ENCODE results near the gene SGSM2.

SGSM2 gene

DNA sequence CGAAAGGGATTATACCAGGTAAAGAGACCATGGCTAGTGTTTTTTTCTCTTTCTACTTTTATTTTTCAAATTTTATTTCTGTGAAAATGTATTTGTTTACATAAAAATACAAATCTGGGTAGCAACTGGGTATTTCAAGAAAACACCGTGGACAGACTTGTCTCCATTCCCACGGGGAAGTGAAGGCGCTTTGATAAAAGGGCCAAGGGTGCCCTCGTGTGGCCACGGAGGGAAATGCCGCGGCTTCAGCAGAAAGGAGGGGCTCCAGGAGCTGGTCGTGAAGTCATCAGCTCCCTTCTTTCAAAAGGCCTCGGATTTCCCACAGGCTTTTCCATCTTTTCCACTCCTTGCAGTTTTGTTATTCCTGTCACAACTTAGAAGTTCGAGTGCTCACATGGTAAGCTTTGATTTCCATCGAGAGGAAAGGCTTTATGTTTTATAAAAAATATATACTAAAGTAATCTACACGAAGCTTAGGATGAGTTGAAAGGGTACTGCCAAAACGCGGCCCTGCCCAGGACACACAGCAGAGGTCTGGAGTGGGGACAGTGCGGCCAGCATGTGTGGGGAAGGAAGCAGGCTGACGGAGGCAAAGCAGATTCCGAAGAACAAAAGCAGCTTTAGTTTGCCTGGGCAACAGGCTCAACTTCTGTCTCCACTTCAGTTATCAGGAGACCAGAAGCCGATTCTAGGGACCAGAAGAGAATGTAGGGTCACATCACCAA, 78.9 kb downstream of the SGSM2 start:
- peak overlapping the region; percentile 36; the same call in 1 of the 2 replicates for H3K27ac ChIP-seq (ENCODE audit: low read depth, low read length)
- no peaks in the 10 kb centered on the region for H3K4me1 ChIP-seq (ENCODE audit: insufficient read depth, low read length)
- H3K36me3 ChIP-seq (ENCODE audit: insufficient read depth, low read length) = peaks cover 56% of the 10 kb centered on the region

DNA sequence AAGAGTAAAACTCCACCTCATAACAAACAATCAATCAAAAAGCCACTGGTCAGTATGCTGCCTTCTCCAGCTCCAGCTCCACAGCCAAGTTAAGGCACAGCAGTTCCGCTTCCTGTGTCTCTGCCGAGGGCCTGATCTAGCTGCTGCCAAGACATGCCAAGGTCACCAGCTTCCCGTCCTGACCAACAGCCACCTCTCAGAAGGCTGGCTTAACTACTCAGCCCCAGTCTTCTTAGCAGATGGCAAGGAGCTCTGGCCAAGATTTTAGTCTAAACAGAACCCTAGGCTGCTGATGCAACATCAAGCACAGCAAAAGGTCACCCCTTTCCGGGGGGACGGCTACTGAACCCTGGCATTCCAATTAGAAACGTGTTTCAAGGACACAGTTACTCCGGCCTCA, 81.3 kb downstream of the SGSM2 start:
- H3K4me3 ChIP-seq (ENCODE audit: low read length) = no peak overlapping the region
- H3K36me3 ChIP-seq (ENCODE audit: insufficient read depth, low read length) = peaks cover 61% of the 10 kb centered on the region
- no peaks in the 10 kb centered on the region for H3K9me3 ChIP-seq (ENCODE audit: insufficient read depth, low read depth, low read length)
- WGBS = 93% methylated on average over 7 of the region's 7 CpGs
- no peaks in the 10 kb centered on the region for H3K4me1 ChIP-seq (ENCODE audit: insufficient read depth, low read length)
- no peak overlapping the region for H3K27ac ChIP-seq (ENCODE audit: low read depth, low read length)
- H3K9ac ChIP-seq (ENCODE audit: low read depth, low read length) = no peak overlapping the region
- H3K27me3 ChIP-seq (ENCODE audit: insufficient read depth, low read length) = no peaks in the 10 kb centered on the region

More for the DNA sequence above, 78.9 kb downstream of the SGSM2 start:
- Histone ChIP-seq H3K9me3 (ENCODE audit: insufficient read depth, low read depth, low read length) (no peaks in the 10 kb centered on the region), H3K9ac (ENCODE audit: low read depth, low read length) (no peak overlapping the region), H3K4me3 (ENCODE audit: low read length) (no peak overlapping the region), H3K27me3 (ENCODE audit: insufficient read depth, low read length) (no peaks in the 10 kb centered on the region)
- 40% methylated on average over 17 of the region's 19 CpGs for WGBS

GRCh38 chr17:2419486-2419885, 82.2 kb downstream of the SGSM2 start:
- Histone ChIP-seq H3K27me3 (ENCODE audit: insufficient read depth, low read length) (no peaks in the 10 kb centered on the region), H3K4me1 (ENCODE audit: insufficient read depth, low read length) (no peaks in the 10 kb centered on the region), H3K27ac (ENCODE audit: low read depth, low read length) (no peak overlapping the region), H3K9me3 (ENCODE audit: insufficient read depth, low read depth, low read length) (no peaks in the 10 kb centered on the region), H3K36me3 (ENCODE audit: insufficient read depth, low read length) (peaks cover 52% of the 10 kb centered on the region), H3K4me3 (ENCODE audit: low read length) (no peak overlapping the region), H3K9ac (ENCODE audit: low read depth, low read length) (no peak overlapping the region)
- 94% methylated on average over 6 of the region's 6 CpGs for WGBS

DNA sequence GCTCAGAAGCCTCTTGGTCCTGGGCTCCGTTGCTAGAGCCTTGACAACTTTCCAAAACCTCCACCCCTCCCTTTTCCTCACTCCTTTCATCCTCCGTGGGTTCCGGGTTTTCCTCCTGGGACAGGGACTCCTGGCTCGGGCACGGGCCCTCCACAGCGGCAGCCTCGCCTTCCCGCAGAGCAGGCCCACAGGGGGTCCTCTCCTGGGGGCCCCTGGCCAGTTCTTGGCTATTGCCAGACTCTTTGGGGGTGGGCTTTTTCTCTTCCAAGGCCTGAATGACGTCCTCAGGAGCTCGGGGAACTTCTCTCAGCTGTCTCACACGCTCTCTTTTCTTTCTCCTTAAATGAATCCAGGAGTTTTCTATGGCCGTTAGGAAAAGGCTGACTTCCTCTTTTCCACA, 82.9 kb downstream of the SGSM2 start:
- Histone ChIP-seq H3K4me1 (ENCODE audit: insufficient read depth, low read length) (no peaks in the 10 kb centered on the region), H3K4me3 (ENCODE audit: low read length) (no peak overlapping the region), H3K9me3 (ENCODE audit: insufficient read depth, low read depth, low read length) (no peaks in the 10 kb centered on the region), H3K27me3 (ENCODE audit: insufficient read depth, low read length) (no peaks in the 10 kb centered on the region), H3K9ac (ENCODE audit: low read depth, low read length) (no peak overlapping the region), H3K27ac (ENCODE audit: low read depth, low read length) (no peak overlapping the region), H3K36me3 (ENCODE audit: insufficient read depth, low read length) (peaks cover 45% of the 10 kb centered on the region)
- WGBS = 93% methylated on average over 12 of the region's 12 CpGs

GRCh38 chr17:2421315-2422147, 84.2 kb downstream of the SGSM2 start:
- H3K27ac ChIP-seq (ENCODE audit: low read depth, low read length) = no peak overlapping the region
- no peak overlapping the region for H3K9ac ChIP-seq (ENCODE audit: low read depth, low read length)
- peaks cover 50% of the 10 kb centered on the region for H3K36me3 ChIP-seq (ENCODE audit: insufficient read depth, low read length)
- H3K27me3 ChIP-seq (ENCODE audit: insufficient read depth, low read length) = no peaks in the 10 kb centered on the region
- no peaks in the 10 kb centered on the region for H3K4me1 ChIP-seq (ENCODE audit: insufficient read depth, low read length)
- no peaks in the 10 kb centered on the region for H3K9me3 ChIP-seq (ENCODE audit: insufficient read depth, low read depth, low read length)
- H3K4me3 ChIP-seq (ENCODE audit: low read length) = no peak overlapping the region
- WGBS = 95% methylated on average over 26 of the region's 27 CpGs

DNA sequence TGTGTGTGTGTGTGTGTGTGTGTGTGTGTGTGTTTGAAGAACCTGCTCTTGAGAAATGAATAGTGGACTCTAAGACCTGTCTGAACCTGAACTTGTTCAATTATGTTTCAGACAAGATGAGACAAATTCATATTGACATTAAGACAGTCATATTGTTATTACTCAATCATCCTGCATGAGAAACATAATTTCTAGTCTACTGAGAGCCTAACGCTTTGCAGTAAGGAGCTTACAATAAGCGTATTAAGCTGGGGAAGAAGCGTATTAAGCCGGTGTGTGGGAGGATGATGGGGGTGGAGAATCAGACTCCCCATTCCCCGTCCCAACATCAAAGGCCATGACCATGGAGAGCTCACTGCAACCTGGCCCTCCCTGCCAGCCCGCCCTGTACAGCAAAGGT, 86.0 kb downstream of the SGSM2 start:
- H3K4me3 ChIP-seq (ENCODE audit: low read length) = no peak overlapping the region
- 93% methylated on average over 6 of the region's 6 CpGs for WGBS
- no peaks in the 10 kb centered on the region for H3K27me3 ChIP-seq (ENCODE audit: insufficient read depth, low read length)
- H3K27ac ChIP-seq (ENCODE audit: low read depth, low read length) = no peak overlapping the region
- no peaks in the 10 kb centered on the region for H3K9me3 ChIP-seq (ENCODE audit: insufficient read depth, low read depth, low read length)
- no peak overlapping the region for H3K9ac ChIP-seq (ENCODE audit: low read depth, low read length)
- peaks cover 45% of the 10 kb centered on the region for H3K36me3 ChIP-seq (ENCODE audit: insufficient read depth, low read length)
- no peaks in the 10 kb centered on the region for H3K4me1 ChIP-seq (ENCODE audit: insufficient read depth, low read length)

DNA sequence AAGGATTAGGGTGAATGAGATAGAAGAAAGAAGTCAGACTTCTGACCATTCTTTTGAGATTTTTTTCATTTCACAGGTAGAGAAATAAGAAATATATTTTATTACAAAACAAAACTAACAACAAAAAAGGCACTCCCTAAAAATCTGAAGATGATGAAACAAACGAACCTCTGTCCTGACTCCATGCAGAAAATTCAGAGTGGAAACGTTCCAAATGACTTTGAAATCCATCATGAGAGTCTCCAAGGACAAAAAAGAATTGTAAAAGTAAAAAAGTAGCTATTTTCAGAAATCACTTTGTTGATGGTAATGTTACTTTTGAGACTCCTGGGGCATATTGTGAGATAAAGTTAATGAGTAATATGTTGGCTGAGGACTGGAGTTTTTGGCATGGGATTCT, 89.9 kb downstream of the SGSM2 start:
- Histone ChIP-seq H3K36me3 (ENCODE audit: insufficient read depth, low read length) (peaks cover 16% of the 10 kb centered on the region), H3K9ac (ENCODE audit: low read depth, low read length) (no peak overlapping the region), H3K9me3 (ENCODE audit: insufficient read depth, low read depth, low read length) (no peaks in the 10 kb centered on the region), H3K27me3 (ENCODE audit: insufficient read depth, low read length) (no peaks in the 10 kb centered on the region), H3K4me1 (ENCODE audit: insufficient read depth, low read length) (no peaks in the 10 kb centered on the region), H3K27ac (ENCODE audit: low read depth, low read length) (no peak overlapping the region), H3K4me3 (ENCODE audit: low read length) (no peak overlapping the region)
- 96% methylated on average over 2 of the region's 2 CpGs for WGBS

GRCh38 chr17:2427910-2428309, 90.6 kb downstream of the SGSM2 start:
- H3K36me3 ChIP-seq (ENCODE audit: insufficient read depth, low read length) = peaks cover 20% of the 10 kb centered on the region
- no peaks in the 10 kb centered on the region for H3K27me3 ChIP-seq (ENCODE audit: insufficient read depth, low read length)
- H3K9ac ChIP-seq (ENCODE audit: low read depth, low read length) = no peak overlapping the region
- no peaks in the 10 kb centered on the region for H3K9me3 ChIP-seq (ENCODE audit: insufficient read depth, low read depth, low read length)
- 100% methylated on average over 1 of the region's 1 CpG for WGBS
- no peak overlapping the region for H3K4me3 ChIP-seq (ENCODE audit: low read length)
- H3K27ac ChIP-seq (ENCODE audit: low read depth, low read length) = no peak overlapping the region
- H3K4me1 ChIP-seq (ENCODE audit: insufficient read depth, low read length) = no peaks in the 10 kb centered on the region
